Measurements from ENCODE around the gene SHD.
"Not testable (repeated sequence)": the region's sequence is repeated elsewhere in the genome, so short reads cannot be mapped to it uniquely, and the experiment has no call there.

SHD gene

GRCh38 chr19:4327252-4327876 lies 48.3 kb downstream of the SHD start:
- peak; percentile 50 to 57 for DNase-seq

- no peak for DNase-seq
Observed at GRCh38 chr19:4327877-4328242, 48.8 kb downstream of the SHD start.

GRCh38 chr19:4328243-4328990 lies 49.4 kb downstream of the SHD start:
- peak; percentile 87 to 92 for DNase-seq

- DNase-seq, result not testable (repeated sequence)
Observed at GRCh38 chr19:4328991-4329681, 50.1 kb downstream of the SHD start.

- DNase-seq, result no peak
Observed at GRCh38 chr19:4329858-4330257, 50.8 kb downstream of the SHD start.

- no peak for DNase-seq
Observed at GRCh38 chr19:4334929-4335570, 56.0 kb downstream of the SHD start.

- DNase-seq, result no peak
Observed at GRCh38 chr19:4337906-4338440, 58.9 kb downstream of the SHD start.

GRCh38 chr19:4338441-4339355 lies 59.6 kb downstream of the SHD start, which contains the start of gene STAP2:
TSS of gene STAP2 (minus strand) at chr19:4338827. CDS start at chr19:4338753, 74 bp downstream.
- no peak for DNase-seq

Measured in inflammatory macrophage (primary cell).